ENCODE measurements around the gene EGLN2. TPM values are rescaled to one million over a fixed set of nuclear protein-coding genes. Genes with fewer than 3 reads are reported as not detected.
A peak's percentile ranks its signal among the peaks of the same experiment; 100 is the strongest.

EGLN2 gene
- total and polyA plus RNA-seq, 9 of the 15 experiments (the other 6 are each of a cell fraction or from before 2014, with no cell fraction given), result 9.6 to 114 (median 71.0) TPM

GRCh38 chr19:40822704-40823553 is 23.9 kb downstream of the EGLN2 start (continued):
- TF ChIP-seq, protein P1, sequence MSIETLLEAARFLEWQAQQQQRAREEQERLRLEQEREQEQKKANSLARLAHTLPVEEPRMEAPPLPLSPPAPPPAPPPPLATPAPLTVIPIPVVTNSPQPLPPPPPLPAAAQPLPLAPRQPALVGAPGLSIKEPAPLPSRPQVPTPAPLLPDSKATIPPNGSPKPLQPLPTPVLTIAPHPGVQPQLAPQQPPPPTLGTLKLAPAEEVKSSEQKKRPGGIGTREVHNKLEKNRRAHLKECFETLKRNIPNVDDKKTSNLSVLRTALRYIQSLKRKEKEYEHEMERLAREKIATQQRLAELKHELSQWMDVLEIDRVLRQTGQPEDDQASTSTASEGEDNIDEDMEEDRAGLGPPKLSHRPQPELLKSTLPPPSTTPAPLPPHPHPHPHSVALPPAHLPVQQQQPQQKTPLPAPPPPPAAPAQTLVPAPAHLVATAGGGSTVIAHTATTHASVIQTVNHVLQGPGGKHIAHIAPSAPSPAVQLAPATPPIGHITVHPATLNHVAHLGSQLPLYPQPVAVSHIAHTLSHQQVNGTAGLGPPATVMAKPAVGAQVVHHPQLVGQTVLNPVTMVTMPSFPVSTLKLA (conservative IDR thresholded peaks at IDR 0.05), result peak; percentile 59 to 79; a peak in 3 of 4 replicates
- TF ChIP-seq KDM4B (IDR thresholded peaks at IDR 0.05; ENCODE audit: borderline replicate concordance in 2 of 2, low read depth in 1 of 2) (0 out of 4 replicates have a peak, but pooled peaks of 1 of the 2 experiments have one; percentile 34), ZNF766 (CRISPR knock-in tag; conservative IDR thresholded peaks at IDR 0.05) (peak; percentile 94), NFIC (IDR thresholded peaks at IDR 0.05) (peak; percentile 81), L3MBTL2 (IDR thresholded peaks at IDR 0.05) (peak; percentile 94), ZNF609 (CRISPR knock-in tag; IDR thresholded peaks at IDR 0.05; ENCODE audit: borderline replicate concordance) (peak; percentile 95), ZNF583 (CRISPR knock-in tag; IDR thresholded peaks at IDR 0.05) (peak; percentile 86; the same call in 1 of the 2 replicates), HDAC8 (tag; IDR thresholded peaks at IDR 0.05) (peak; percentile 80; the same call in 1 of the 2 replicates), SP1 (CRISPR knock-in tag; IDR thresholded peaks at IDR 0.05) (peak; percentile 85), ESRRA (IDR thresholded peaks at IDR 0.05; ENCODE audit: borderline replicate concordance, low read depth) (peak; percentile 92; the same call in 1 of the 2 replicates), PRDM10 (IDR thresholded peaks at IDR 0.05; ENCODE audit: partially characterized antibody) (peak; percentile 91), BRD9 (IDR thresholded peaks at IDR 0.05; ENCODE audit: low read depth, partially characterized antibody) (peak; percentile 86)
- TF ChIP-seq, protein P2, sequence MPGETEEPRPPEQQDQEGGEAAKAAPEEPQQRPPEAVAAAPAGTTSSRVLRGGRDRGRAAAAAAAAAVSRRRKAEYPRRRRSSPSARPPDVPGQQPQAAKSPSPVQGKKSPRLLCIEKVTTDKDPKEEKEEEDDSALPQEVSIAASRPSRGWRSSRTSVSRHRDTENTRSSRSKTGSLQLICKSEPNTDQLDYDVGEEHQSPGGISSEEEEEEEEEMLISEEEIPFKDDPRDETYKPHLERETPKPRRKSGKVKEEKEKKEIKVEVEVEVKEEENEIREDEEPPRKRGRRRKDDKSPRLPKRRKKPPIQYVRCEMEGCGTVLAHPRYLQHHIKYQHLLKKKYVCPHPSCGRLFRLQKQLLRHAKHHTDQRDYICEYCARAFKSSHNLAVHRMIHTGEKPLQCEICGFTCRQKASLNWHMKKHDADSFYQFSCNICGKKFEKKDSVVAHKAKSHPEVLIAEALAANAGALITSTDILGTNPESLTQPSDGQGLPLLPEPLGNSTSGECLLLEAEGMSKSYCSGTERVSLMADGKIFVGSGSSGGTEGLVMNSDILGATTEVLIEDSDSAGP (CRISPR knock-in tag; IDR thresholded peaks at IDR 0.05), result 0 out of 2 replicates have a peak, but pooled peaks have one; percentile 46

Data from K562 (cell line).